ENCODE data around the gene C1orf159. TPM values are rescaled to one million over a fixed set of nuclear protein-coding genes. Genes with fewer than 3 reads are reported as not detected.

The C1orf159 gene
- total and polyA plus RNA-seq, 4 donors = 3.9 to 7.0 (median 4.7) TPM

DNA sequence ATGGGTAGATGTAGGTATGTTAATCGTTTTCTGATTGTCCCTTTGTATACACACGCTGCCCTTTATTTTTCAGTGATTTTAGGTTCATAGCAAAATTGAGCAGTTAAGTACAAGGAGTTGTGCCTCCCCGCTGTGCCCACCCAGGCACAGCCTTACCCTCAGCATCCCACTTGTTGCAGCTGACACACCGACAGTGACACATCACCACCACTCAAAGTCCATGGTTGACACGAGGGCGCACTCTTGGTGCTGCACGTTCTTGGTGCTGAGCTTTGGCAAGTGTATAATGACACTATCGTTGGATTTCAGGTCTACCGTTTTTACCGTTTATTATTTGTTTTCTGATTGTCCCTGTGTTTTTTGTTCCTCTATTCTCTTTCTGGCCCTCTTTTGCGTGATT, 15.6 kb downstream of the C1orf159 start:
- TF ChIP-seq TAF1 (conservative IDR thresholded peaks at IDR 0.05) (no peak), RXRA (IDR thresholded peaks at IDR 0.05) (no peak), FOXA1 (IDR thresholded peaks at IDR 0.05) (no peak), RAD21 (IDR thresholded peaks at IDR 0.05) (no peak), YY1 (IDR thresholded peaks at IDR 0.05) (no peak), EGR1 (IDR thresholded peaks at IDR 0.05; ENCODE audit: low read depth in 2 of 2) (no peak), GABPA (IDR thresholded peaks at IDR 0.05 in 1 of 2, conservative IDR thresholded peaks at IDR 0.05 in 1 of 2) (no peak), HNF4G (IDR thresholded peaks at IDR 0.05) (no peak), NR2F2 (IDR thresholded peaks at IDR 0.05) (no peak), FOXA2 (IDR thresholded peaks at IDR 0.05) (no peak), JUND (IDR thresholded peaks at IDR 0.05) (no peak), HNF4A (conservative IDR thresholded peaks at IDR 0.05) (no peak), SP1 (IDR thresholded peaks at IDR 0.05) (no peak)
- TF ChIP-seq, protein P1, sequence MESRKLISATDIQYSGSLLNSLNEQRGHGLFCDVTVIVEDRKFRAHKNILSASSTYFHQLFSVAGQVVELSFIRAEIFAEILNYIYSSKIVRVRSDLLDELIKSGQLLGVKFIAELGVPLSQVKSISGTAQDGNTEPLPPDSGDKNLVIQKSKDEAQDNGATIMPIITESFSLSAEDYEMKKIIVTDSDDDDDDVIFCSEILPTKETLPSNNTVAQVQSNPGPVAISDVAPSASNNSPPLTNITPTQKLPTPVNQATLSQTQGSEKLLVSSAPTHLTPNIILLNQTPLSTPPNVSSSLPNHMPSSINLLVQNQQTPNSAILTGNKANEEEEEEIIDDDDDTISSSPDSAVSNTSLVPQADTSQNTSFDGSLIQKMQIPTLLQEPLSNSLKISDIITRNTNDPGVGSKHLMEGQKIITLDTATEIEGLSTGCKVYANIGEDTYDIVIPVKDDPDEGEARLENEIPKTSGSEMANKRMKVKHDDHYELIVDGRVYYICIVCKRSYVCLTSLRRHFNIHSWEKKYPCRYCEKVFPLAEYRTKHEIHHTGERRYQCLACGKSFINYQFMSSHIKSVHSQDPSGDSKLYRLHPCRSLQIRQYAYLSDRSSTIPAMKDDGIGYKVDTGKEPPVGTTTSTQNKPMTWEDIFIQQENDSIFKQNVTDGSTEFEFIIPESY (IDR thresholded peaks at IDR 0.05) = no peak
- TF ChIP-seq, protein P2, sequence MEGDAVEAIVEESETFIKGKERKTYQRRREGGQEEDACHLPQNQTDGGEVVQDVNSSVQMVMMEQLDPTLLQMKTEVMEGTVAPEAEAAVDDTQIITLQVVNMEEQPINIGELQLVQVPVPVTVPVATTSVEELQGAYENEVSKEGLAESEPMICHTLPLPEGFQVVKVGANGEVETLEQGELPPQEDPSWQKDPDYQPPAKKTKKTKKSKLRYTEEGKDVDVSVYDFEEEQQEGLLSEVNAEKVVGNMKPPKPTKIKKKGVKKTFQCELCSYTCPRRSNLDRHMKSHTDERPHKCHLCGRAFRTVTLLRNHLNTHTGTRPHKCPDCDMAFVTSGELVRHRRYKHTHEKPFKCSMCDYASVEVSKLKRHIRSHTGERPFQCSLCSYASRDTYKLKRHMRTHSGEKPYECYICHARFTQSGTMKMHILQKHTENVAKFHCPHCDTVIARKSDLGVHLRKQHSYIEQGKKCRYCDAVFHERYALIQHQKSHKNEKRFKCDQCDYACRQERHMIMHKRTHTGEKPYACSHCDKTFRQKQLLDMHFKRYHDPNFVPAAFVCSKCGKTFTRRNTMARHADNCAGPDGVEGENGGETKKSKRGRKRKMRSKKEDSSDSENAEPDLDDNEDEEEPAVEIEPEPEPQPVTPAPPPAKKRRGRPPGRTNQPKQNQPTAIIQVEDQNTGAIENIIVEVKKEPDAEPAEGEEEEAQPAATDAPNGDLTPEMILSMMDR (IDR thresholded peaks at IDR 0.05; ENCODE audit: low read depth, low read length, missing input control) = no peak
- TF ChIP-seq, protein P3, sequence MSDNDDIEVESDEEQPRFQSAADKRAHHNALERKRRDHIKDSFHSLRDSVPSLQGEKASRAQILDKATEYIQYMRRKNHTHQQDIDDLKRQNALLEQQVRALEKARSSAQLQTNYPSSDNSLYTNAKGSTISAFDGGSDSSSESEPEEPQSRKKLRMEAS (IDR thresholded peaks at IDR 0.05) = no peak
- TF ChIP-seq, protein P4, sequence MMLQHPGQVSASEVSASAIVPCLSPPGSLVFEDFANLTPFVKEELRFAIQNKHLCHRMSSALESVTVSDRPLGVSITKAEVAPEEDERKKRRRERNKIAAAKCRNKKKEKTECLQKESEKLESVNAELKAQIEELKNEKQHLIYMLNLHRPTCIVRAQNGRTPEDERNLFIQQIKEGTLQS (IDR thresholded peaks at IDR 0.05) = no peak
- WGBS = 93% methylated on average over 11 of the region's 11 CpGs
- DNase-seq (ENCODE audit: low spot score) = no peak

DNA sequence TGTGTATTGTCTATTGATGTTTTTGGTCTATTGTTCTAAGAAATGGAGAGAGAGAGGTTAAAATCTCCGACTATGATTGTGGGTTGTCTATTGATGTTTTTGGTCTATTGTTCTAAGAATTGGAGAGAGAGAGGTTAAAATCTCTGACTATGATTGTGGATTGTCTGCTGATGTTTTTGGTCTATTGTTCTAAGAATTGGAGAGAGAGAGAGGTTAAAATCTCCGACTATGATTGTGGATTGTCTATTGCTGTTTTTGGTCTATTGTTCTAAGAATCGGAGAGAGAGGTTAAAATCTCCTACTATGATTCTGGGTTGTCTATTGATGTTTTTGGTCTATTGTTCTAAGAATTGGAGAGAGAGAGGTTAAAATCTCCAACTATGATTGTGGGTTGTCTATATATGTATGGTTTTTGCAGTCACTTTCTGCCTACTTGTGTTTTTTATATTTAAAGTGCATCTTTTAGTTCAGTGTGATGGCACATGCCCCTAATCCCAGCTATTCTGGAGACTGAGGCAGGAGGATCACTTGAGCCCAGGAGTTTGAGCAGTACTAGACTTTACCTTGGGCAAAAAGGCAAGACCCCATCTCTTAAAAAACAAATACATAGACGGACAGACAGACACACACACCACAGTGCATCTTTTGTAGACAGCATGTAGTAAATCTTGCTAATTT, 16.2 kb downstream of the C1orf159 start:
- Histone ChIP-seq H3K4me1 (ENCODE audit: control insufficient read depth in 4 of 4, insufficient read depth in 4 of 4, low read length in 3 of 4) (no peaks in the 10 kb centered on the region), H3K9me3 (ENCODE audit: control insufficient read depth in 4 of 4, low read length in 3 of 4) (no peaks in the 10 kb centered on the region), H3K4me3 (ENCODE audit: low read depth in 1 of 3, low read length in 3 of 3) (no peak overlapping the region), H3K36me3 (ENCODE audit: control insufficient read depth in 4 of 4, insufficient read depth in 3 of 4, low read depth in 1 of 4, low read length in 3 of 4) (no peaks in the 10 kb centered on the region), H3K9ac (ENCODE audit: low read depth in 1 of 2, low read length in 2 of 2) (no peak overlapping the region), H3K27ac (ENCODE audit: low read depth in 1 of 2, low read length in 2 of 2) (no peak overlapping the region), H3K27me3 (ENCODE audit: control insufficient read depth in 4 of 4, insufficient read depth in 4 of 4, low read length in 3 of 4) (no peaks in the 10 kb centered on the region)
- no peak for TF ChIP-seq GABPA (IDR thresholded peaks at IDR 0.05 in 1 of 2, conservative IDR thresholded peaks at IDR 0.05 in 1 of 2)
- no peak for TF ChIP-seq HNF4G (IDR thresholded peaks at IDR 0.05)
- TF ChIP-seq FOXA1 (IDR thresholded peaks at IDR 0.05) = no peak
- TF ChIP-seq, protein P1 (IDR thresholded peaks at IDR 0.05) = no peak
- TF ChIP-seq RXRA (IDR thresholded peaks at IDR 0.05) = no peak
- TF ChIP-seq, protein P3 (IDR thresholded peaks at IDR 0.05) = no peak
- 86% methylated on average over 4 of the region's 4 CpGs for WGBS
- no peak for DNase-seq (ENCODE audit: low spot score)

More for the DNA sequence above, 15.6 kb downstream of the C1orf159 start:
- Histone ChIP-seq H3K27me3 (ENCODE audit: control insufficient read depth in 4 of 4, insufficient read depth in 4 of 4, low read length in 3 of 4) (no peaks in the 10 kb centered on the region), H3K9ac (ENCODE audit: low read depth in 1 of 2, low read length in 2 of 2) (no peak overlapping the region), H3K4me1 (ENCODE audit: control insufficient read depth in 4 of 4, insufficient read depth in 4 of 4, low read length in 3 of 4) (no peaks in the 10 kb centered on the region), H3K27ac (ENCODE audit: low read depth in 1 of 2, low read length in 2 of 2) (no peak overlapping the region), H3K4me3 (ENCODE audit: low read depth in 1 of 3, low read length in 3 of 3) (no peak overlapping the region), H3K9me3 (ENCODE audit: control insufficient read depth in 4 of 4, low read length in 3 of 4) (no peaks in the 10 kb centered on the region), H3K36me3 (ENCODE audit: control insufficient read depth in 4 of 4, insufficient read depth in 3 of 4, low read depth in 1 of 4, low read length in 3 of 4) (no peaks in the 10 kb centered on the region)

Measured in liver (tissue), 9 donors.